Panc1 (cell line): ENCODE data around the gene S100A10. TPM values are rescaled to one million over a fixed set of nuclear protein-coding genes. Genes with fewer than 3 reads are reported as not detected.

ENCODE experiments used
- ATAC-seq: fragments of 200-7000 bp; cut with Tn5 transposase; 2 replicates; pipeline ENCODE4 v1.9.1; 2020; ENCODE audit warnings: mild to moderate bottlenecking, moderate library complexity
- BruUV-seq: library from RNA; stranded (reverse); fragments of 400-500 nt; replicated peaks from 2 replicates; lab custom pipeline; 2021; lab: Mats Ljungman, UMichigan
- CTCF ChIA-PET: fragments of 300-600 bp; sonication (Branson Sonifier 250); formaldehyde crosslinking; loops from one replicate; lab custom pipeline; 2022; ENCODE audit warnings: antibody characterized with exemption; lab: Charles Lee
- POLR2A ChIA-PET: fragments of 300-600 bp; sonication (Branson Sonifier 250); formaldehyde crosslinking; loops from one replicate; lab custom pipeline; 2022; ENCODE audit warnings: antibody characterized with exemption; lab: Charles Lee
- DNase-seq: peaks from one replicate; pipeline ENCODE4 v3.0.0-alpha.2; 2010; ENCODE audit warnings: low read depth, low spot score
- H3K27ac ChIP-seq: 2 replicates; pipeline ENCODE4 v1.5.1; 2011; ENCODE audit warnings: mild to moderate bottlenecking, low read length, inconsistent platforms
- H3K27me3 ChIP-seq: fragments of 200-500 bp; sonication (Bioruptor generic); 2 replicates; pipeline ENCODE4 v1.6.0; 2014; ENCODE audit warnings: low read length, inconsistent platforms; ENCODE audit not compliant: control insufficient read depth, insufficient read depth
- H3K36me3 ChIP-seq: fragments of 200-500 bp; sonication (Bioruptor generic); 2 replicates; pipeline ENCODE4 v1.5.1; 2014; ENCODE audit warnings: inconsistent platforms, mild to moderate bottlenecking, low read length, moderate library complexity; ENCODE audit not compliant: control insufficient read depth, insufficient read depth
- H3K4me1 ChIP-seq: 2 replicates; pipeline ENCODE4 v1.5.1; 2011; ENCODE audit warnings: inconsistent platforms, mild to moderate bottlenecking, low read length, moderate library complexity; ENCODE audit not compliant: control insufficient read depth, insufficient read depth
- H3K4me3 ChIP-seq, 2 experiments: 2 replicates each; pipeline ENCODE4 v1.5.1; 2011 to 2012; ENCODE audit warnings: low read depth in 2 of 2, low read length in 2 of 2, mild to moderate bottlenecking in 2 of 2, inconsistent platforms in 1 of 2, moderate library complexity in 1 of 2
- H3K9me3 ChIP-seq: fragments of 200-500 bp; sonication (Bioruptor generic); 2 replicates; pipeline ENCODE4 v1.5.1; 2014; ENCODE audit warnings: low read depth, mild to moderate bottlenecking, inconsistent platforms, low read length, moderate library complexity; ENCODE audit not compliant: control insufficient read depth, insufficient read depth
- CTCF ChIP-seq: fragments of 450-650 bp; IDR thresholded peaks from 2 replicates; pipeline ENCODE4 v1.5.1; 2017; ENCODE audit warnings: mild to moderate bottlenecking
- POLR2AphosphoS5 ChIP-seq: IDR thresholded peaks from 2 replicates; pipeline ENCODE4 v1.6.1; 2012; ENCODE audit warnings: mild to moderate bottlenecking, low read depth, low read length, moderate library complexity
- SIN3A ChIP-seq: IDR thresholded peaks from 2 replicates; pipeline ENCODE4 v1.6.1; 2012; ENCODE audit warnings: low read depth, mild to moderate bottlenecking, low read length, moderate library complexity, borderline replicate concordance; ENCODE audit not compliant: insufficient read depth
- TCF7L2 ChIP-seq: IDR thresholded peaks from 2 replicates; pipeline ENCODE4 v1.6.1; 2011; ENCODE audit warnings: mild to moderate bottlenecking, low read depth, low read length, inconsistent platforms
- in situ Hi-C: cut with HindIII; loops from 2 replicates; pipeline ENCODE4 v1.10.0; 2016; ENCODE audit warnings: low sequenced_read_pairs, low pct_unique_long_range_greater_than_20kb
- intact Hi-C: fragments of 100-400 bp; cut with micrococcal nuclease; formaldehyde crosslinking; loops from one replicate; pipeline ENCODE4 v1.10.0; 2022; ENCODE audit not compliant: unreplicated experiment
- total RNA-seq: library from RNA; stranded (reverse); gene quantifications from one replicate; pipeline ENCODE4 v1.2.1, GENCODE V29; 2021; ENCODE audit not compliant: unreplicated experiment
- TF ChIP-seq, protein P1 (sequence below), 2 experiments: IDR thresholded peaks; 2 replicates each; pipeline ENCODE4 v1.6.1; 2011 to 2012; ENCODE audit warnings: low read depth in 2 of 2, control low read depth in 1 of 2, low read length in 1 of 2, mild to moderate bottlenecking in 1 of 2, moderate library complexity in 1 of 2; ENCODE audit not compliant: insufficient read depth in 1 of 2

Gene S100A10
- total RNA-seq, 1 experiment from 2014 or later: 1,621 TPM

DNA sequence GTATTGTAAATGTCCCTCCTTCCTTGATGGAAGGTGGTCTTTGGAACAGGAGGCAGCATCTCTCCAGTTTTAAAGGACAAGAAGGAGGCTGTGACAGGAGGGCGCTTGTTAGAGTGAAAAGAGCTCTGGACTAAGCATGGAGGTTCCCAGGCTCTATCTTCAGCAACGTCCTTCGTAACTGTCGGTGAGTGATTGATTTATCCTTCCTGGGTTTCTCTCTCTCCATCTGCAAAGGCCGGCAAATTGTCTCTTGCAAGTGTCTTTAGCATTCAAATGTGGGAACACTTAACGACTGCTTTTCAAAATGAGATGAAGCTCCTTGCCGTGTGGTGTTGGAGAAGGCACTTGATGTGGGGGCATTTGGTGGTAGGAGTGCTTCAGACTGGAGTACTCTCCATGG is 27.9 kb upstream of the S100A10 start:
- no peaks in the 10 kb centered on the region for H3K36me3 ChIP-seq
- H3K27ac ChIP-seq: no peak overlapping the region
- H3K4me3 ChIP-seq: no peak overlapping the region
- no peak for TF ChIP-seq CTCF
- TF ChIP-seq TCF7L2: no peak
- TF ChIP-seq, protein P1, sequence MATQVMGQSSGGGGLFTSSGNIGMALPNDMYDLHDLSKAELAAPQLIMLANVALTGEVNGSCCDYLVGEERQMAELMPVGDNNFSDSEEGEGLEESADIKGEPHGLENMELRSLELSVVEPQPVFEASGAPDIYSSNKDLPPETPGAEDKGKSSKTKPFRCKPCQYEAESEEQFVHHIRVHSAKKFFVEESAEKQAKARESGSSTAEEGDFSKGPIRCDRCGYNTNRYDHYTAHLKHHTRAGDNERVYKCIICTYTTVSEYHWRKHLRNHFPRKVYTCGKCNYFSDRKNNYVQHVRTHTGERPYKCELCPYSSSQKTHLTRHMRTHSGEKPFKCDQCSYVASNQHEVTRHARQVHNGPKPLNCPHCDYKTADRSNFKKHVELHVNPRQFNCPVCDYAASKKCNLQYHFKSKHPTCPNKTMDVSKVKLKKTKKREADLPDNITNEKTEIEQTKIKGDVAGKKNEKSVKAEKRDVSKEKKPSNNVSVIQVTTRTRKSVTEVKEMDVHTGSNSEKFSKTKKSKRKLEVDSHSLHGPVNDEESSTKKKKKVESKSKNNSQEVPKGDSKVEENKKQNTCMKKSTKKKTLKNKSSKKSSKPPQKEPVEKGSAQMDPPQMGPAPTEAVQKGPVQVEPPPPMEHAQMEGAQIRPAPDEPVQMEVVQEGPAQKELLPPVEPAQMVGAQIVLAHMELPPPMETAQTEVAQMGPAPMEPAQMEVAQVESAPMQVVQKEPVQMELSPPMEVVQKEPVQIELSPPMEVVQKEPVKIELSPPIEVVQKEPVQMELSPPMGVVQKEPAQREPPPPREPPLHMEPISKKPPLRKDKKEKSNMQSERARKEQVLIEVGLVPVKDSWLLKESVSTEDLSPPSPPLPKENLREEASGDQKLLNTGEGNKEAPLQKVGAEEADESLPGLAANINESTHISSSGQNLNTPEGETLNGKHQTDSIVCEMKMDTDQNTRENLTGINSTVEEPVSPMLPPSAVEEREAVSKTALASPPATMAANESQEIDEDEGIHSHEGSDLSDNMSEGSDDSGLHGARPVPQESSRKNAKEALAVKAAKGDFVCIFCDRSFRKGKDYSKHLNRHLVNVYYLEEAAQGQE (IDR thresholded peaks at IDR 0.05; ENCODE audit: insufficient read depth in 1 of 2, low read depth in 2 of 2, low read length in 1 of 2): no peak
- no peak for TF ChIP-seq POLR2AphosphoS5
- TF ChIP-seq SIN3A: no peak
- DNase-seq (no peak), ATAC-seq (no peak)
- in situ Hi-C loops: no loop called here
- CTCF ChIA-PET: no interaction called here
- intact Hi-C loops: no loop called here
- H3K9me3 ChIP-seq: no peaks in the 10 kb centered on the region
- H3K27me3 ChIP-seq: no peaks in the 10 kb centered on the region
- POLR2A ChIA-PET: no interaction called here
- no TSS peak for BruUV-seq
- no peaks in the 10 kb centered on the region for H3K4me1 ChIP-seq

DNA sequence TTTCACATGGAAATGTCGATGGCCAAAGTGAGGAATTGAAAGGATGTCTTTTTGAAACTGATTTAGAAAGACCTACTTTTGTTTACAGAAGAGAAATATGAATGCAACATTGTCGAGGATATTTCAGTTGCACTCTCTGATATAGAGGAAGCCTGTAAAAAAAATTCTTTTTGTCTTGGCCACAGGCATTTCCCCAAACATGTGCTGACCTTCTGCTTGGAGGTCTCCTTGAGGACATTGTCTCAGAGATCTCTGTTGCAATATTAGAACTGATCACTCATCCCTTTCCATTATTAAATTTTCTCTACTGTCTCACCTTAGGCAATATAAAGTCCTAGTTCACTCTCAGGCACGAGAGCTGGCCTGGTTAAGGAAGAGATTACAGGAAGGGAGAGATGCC is 27.2 kb upstream of the S100A10 start:
- TF ChIP-seq, protein P1 (IDR thresholded peaks at IDR 0.05; ENCODE audit: insufficient read depth in 1 of 2, low read depth in 2 of 2, low read length in 1 of 2): no peak
- TF ChIP-seq SIN3A (no peak), CTCF (no peak), POLR2AphosphoS5 (no peak), TCF7L2 (no peak)
- no peaks in the 10 kb centered on the region for H3K4me1 ChIP-seq
- H3K27ac ChIP-seq: no peak overlapping the region
- no TSS peak for BruUV-seq
- H3K36me3 ChIP-seq: no peaks in the 10 kb centered on the region
- ChIA-PET POLR2A (no interaction called here), CTCF (no interaction called here)
- H3K27me3 ChIP-seq: no peaks in the 10 kb centered on the region
- in situ Hi-C loops (no loop called here), intact Hi-C loops (no loop called here)
- ATAC-seq: no peak
- no peak overlapping the region for H3K4me3 ChIP-seq
- H3K9me3 ChIP-seq: no peaks in the 10 kb centered on the region
- no peak for DNase-seq
